ENCODE results near the gene WNT5B.

WNT5B gene

DNA sequence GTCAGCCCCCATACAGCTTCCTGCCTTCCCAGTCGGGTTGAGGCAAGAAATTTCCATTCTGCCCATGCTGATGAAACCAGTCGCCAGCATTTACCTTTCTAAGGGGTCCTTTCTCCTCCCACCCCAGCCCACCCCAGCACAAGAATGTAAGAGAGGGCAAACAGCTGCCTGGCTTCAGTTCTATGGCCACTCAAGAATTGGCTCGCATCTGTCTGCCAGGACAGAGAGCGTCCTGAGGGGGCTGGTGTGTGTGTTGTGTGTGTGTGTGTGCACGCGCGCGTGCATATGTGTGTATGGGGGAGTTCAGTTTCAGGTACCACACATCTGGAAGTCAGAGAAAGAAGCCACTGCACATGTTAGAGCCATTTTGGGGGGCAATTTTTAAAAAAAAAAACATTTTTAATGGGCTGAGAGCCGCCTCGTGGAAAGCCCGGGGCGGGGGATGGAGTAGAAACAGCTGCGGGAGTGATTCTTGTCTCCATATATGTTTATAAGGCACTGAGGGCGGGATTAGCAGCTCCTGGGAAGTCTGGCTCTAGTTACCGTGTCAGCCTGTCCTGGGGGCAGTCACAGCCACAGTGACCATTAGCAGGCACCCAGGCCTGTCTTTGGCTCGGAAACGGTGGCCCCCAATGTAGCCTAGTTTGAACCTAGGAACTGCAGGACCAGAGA, at the start of gene WNT5B:
Gene WNT5B, plus strand, starts transcription at position 566 of the 672 bp plus-strand sequence. CDS start 2,124 bp downstream, outside the sequence.
- no peak for DNase-seq

DNA sequence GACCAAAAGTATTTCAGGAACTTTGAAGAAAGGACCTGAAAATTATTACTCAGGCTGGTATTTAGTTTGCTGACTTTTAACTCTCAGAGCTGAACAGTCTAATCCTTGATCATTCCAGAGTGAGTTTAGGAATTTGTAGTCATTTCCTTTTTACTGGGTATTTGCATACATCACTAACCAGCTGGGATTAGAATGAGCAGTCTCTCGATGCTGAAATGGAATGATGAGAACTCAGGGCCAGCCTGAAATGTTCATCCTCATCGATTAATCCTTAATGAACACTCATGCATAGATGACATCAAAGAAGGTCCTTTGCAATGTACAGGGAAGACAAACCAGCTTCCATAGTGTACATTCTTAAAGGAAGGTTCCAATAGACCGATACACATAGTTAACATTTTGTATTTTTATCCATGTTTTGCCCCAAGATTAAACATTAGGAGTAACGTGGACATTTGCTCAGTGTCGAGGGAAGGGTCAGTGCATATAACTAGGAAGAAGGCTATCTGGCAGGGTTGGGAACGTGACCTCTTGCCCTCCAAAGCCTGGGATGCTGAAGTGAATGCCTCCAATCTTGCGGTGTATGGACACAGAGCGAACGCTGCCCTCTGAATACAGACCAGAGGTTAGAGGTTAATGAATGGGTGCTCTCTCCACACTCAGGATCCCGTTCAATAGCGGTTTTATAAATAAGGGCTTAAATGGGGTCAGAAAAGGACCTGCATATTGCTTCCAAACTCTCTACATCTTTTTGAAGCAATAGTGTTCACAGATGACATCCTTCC, 49.2 kb upstream of the WNT5B start:
- no peak for DNase-seq

DNA sequence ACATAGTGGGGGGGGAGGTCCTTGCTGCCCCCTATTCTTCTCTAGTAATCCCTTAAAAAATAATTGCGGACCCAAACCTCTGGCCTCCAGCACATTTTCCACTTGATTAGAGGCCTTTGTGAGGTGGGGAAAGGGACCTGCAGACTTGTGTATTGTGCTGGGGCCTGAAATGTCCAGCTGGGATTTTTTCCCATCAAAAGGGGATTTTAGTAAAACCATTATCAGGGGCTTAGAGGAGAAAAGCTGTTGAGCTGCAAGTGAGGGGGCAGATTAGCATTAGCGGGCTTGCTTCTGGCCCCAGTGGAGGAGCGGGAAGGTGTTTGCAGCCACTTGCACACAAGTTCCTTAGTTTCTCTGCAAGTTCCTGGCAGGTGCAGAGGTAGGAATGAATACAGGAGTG, 48.5 kb upstream of the WNT5B start:
- DNase-seq = no peak

DNA sequence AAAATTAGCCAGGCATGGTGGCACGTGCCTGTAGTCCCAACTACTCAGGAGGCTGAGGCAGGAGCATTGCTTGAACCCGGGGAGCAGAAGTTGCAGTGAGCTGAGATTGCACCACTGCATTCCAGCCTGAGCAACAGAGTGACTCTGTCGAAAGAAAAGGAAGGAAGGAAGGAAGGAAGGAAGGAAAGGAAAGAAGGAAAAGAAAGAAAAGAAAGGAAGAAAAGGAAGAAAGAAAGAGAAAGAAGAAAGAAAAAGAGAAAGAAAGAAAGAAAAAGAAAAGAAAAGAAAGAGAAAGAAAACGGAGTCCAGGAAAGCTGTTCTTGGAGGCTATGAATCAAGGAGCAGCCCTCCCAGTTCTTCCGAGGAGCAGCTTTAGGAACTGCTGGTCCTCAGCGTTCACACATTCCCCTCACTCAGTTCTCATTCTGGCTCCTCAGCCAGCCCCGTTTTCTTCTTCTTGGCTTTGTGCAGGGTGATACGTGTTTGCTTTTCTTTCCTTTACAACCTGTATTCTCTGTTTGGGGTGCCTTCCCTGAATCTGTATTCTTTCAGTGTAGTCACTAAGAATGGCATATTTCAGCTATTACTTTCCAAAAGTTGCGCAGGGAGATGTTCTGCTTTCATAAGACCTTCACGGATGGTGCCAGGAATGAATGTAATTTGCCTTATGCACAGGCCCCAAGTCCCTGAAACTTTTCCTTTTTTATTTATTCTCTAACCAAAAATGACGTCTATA, 46.9 kb upstream of the WNT5B start:
- DNase-seq = no peak

DNA sequence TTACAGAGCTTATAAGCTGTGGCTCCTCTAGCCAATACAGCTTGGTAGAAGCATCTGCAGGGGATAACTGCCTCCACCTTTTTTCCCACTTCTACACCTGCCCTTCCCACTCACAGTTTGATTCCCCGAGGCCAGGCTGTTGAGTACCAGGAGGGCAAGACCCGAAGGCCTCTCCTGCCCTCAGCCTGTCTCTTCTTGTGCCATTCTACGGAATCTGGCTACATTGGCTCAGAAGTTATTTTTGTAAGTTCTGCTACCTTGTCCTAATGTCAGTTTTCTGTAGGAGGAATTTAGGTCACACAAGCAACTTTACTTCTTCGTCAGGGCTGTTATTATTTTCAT, 46.4 kb upstream of the WNT5B start:
- no peak for DNase-seq

DNA sequence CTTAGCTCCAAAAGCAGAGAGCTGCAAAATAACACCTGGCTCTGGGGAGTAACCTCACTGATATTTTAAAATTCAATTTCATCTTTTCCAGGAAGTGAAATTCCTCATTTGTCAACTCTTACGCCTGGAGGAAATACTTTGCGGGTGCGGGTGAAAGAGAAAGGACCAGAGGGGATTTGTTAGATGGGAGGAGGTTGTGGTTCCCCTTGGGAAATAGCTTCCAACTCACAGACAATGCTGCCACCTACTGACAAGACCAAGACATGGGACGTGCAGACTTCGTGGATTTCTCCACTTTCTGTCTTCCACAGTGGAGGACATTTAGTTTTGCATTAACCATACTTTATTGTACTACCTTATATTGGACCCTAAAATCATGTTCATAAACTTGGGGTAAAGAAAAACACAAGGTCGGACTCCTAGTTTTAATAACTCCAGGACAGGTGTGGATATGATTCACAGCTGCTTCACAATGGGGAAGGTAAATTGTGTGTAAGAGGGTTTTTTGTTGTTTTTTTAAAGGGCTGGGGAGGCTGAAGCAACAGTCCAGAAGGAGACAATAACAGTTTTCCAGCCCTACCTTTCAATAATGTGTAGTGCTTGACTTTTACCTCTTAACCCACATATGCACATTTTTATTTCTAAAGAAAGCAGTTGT, 45.5 kb upstream of the WNT5B start:
- DNase-seq = peak; percentile 53 to 88

DNA sequence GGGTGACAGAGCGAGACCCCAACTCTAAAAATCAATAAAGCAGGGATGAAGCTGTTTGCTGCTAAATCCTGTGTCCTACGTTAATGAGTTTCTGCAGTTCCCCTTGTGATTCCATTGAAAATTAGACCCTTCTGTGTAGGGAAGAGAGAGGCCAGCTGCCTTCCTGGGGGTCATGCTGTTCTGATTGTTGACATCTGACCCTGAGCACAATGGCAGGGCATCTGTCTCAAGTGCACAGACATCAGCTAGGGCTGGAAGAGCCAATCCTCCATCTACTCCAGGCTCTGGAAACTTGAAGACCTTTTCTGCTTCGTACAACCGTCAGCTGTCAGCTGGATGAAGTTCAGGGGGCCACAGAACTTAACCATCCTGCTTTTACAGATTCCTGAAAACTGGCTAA, 44.7 kb upstream of the WNT5B start:
- DNase-seq = no peak

DNA sequence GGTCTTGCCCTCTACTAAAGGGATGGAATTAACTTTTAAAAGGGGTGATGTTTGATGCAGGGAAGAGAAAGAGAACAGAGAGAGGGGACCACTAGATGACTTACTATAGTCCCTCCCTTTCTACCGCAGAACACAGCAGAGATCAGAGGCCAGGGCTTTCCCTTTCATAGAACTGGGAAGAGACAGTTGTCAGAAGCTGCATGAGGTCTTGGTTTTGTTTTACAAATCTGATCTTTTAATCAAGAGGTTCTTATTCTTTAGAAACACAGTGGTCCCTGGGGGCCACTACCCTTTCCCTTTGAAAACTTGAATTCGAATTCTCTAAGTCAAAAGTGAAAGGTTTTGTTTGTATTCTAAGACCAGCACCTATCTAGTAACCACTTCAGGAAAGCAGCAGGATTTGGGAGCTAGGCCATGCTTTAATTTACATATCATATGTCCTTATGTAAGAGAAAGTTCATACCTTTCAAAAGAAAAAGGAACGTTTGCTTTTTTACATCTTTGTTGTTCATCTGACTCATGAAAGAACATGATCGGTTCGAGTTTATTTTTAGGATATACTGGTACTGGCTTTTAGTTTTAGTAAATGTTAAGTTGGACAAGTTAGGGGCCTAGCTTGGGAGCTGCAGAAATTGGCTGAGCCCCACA, 41.0 kb upstream of the WNT5B start:
- DNase-seq = peak in 1 of 2 donors; percentile 27

DNA sequence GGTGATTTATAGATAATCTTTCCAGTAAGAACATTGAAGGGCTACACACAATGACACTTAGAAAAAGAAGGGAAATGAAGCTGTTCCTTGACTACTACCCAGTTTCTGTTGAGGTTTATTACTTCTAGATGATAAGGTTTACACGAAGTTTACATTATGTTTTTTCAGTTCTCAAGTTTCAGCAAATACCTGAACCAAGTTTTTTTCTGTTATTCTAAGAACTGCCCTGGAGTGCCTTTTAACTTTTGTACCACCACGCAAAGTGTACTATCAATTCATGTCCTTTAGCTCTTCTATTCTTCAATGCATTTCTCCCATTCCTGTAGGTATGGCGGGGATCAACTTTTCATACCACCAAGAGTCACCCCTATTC, 40.5 kb upstream of the WNT5B start:
- no peak for DNase-seq

DNA sequence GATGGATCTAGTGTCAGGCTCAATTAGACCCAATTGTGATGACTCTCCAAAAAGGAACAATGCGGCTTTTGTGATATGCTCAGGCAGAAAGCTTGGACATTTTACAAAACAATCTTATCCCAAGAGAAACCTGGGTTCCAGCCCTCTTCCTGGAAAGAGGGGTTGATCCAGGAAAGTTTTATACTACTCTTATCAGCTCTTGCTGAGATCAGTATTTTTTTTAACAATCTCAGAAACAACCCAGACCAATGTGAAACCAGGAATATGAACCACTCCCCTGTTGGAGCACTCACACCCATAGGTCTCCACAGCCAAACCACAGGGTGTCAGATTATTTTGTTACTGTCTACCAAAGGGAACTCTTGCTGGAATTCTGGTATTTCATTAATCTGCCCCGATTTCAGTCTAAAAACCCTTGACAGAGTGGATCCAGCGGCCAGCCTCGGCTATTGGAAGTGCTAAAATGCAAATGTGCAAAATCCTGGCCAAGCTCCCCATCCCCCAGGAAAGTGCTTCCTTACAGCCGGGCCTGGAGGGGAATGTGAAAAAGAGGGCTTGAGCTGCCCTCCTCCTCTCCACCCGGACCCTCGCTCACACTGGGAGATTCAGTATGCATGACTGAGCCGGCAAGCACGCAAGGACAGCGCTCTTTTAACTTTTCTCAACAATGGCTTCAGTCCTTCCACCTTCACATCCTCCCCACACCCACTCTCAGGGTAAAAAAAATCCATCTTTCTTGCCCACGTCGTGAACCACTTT, 38.6 kb upstream of the WNT5B start:
- DNase-seq = peak; percentile 39 to 69

DNA sequence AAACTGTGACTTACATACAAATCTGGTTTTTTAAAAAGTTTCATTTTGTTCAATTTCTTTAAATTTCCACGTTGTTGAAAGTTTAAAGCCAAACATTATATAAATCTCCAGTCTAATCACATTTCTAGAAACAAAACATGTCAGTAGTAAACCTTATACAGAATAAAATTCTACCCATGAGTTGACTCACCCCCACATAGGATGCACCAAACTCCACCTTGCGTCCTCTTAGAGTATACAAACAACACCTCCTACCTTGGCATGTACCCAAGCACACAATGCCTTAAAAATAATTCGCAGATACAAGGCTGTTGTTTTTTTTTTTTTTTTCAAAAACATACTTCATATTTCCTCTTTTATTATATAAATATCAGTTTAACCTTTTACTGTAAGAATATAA, 38.0 kb upstream of the WNT5B start:
- no peak for DNase-seq

DNA sequence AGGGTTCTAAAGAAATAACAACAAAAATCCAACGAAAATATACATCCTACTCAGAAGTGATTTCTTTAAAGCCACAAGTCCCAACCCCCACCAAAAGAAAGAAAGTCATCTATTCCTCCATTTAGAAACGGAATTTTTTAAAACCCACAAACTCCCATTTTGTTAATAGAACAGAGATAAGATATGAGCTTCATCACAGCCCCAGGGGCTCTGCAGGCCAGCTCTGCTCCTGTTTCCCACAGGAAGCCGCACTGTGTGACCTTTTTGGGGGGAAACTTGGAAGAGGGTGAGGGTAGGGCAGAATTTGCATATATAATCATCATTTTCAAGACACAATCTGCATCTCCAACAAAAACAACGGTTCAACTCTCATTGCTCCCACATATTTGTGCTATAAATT, 37.5 kb upstream of the WNT5B start:
- no peak for DNase-seq

DNA sequence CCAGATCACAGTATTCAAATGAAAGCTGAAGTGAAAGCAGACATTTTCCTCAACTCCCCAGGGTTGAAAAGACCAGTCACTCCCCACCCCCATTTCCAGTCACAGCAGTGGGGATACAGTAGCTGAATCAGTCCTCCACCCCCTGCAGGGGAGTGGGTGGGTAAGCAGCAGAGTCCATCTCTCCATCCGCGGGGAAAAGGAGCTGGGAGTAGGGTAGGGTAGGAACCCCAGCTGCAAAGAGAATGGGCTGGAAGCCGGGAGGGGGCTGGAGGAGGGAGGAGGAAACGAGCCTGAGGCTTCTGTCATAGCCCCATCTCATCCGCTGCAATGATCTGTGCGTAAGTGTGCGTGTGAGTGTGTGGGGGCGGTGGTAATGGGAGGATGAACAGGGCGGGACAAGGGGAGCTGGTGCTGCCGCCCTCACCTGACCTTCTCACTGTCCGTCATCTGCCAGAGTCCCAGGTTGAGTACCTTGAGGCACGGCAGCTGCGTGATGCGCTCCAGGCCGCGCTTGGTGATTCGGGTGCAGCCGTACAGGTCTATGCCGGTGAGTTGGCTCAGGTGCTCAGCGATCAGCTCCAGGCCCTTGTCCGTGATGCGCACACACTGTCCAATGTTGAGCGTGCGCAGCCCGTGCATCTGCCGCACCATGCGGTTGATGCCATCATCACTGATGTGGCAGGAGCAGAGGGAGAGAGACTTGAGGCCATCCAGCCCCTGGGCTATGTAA, 36.4 kb upstream of the WNT5B start:
- peak in 1 of 2 donors; percentile 27 for DNase-seq

DNA sequence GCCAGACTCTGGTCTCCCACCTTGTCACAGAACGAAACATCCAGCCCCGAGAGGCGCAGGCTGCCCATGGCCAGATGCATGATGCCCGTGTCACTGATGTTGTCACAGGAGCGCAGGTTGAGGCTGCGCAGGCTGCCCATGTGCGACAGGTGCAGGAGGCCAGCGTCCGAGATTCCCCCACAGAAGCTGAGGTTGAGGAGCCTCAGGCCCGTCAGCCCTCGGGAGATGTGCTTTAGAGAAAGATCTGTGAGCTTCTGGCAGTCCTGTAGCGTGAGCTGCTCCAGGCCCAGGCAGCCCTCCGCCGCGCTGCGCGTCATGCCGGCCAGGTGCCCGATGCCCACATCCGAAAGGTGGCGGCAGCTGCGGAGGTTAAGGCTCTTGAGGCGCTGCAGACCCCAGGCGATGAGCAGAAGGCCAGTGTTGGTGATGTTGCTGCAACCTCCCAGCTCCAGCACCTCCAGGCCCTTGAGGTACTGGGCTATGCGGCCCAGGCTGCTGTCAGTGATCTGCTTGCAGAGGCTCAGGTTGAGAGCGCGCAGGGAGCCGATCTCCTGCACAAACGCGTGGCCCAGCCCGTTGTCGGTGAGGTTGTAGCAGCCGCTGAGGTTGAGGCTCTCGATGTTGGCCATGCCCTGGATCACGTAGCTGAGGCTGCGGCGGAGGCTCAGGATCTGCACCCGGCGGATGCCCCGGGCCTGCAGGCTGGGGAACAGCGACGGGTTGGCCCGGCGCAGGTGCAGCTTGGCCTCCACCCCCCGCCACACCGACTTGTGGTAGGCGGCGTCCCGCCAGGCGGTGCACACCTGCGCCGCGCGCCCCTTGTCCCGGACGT, 35.6 kb upstream of the WNT5B start:
- DNase-seq = peak in 1 of 2 donors; percentile 45

DNA sequence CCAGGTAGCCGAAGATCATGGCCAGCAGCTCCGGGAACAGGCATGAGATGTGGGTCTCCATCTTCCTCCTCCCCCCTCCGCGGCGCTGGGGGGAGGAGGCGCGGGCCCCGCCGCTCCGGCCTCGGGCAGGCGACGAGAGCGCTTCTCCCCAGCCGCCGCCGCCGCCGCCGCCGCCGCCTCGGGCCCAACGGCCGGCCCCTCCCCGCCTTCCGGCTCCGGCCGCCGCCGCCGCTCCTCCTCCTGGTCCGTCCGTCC, 35.1 kb upstream of the WNT5B start:
- peak in 1 of 2 donors; percentile 53 for DNase-seq

DNA sequence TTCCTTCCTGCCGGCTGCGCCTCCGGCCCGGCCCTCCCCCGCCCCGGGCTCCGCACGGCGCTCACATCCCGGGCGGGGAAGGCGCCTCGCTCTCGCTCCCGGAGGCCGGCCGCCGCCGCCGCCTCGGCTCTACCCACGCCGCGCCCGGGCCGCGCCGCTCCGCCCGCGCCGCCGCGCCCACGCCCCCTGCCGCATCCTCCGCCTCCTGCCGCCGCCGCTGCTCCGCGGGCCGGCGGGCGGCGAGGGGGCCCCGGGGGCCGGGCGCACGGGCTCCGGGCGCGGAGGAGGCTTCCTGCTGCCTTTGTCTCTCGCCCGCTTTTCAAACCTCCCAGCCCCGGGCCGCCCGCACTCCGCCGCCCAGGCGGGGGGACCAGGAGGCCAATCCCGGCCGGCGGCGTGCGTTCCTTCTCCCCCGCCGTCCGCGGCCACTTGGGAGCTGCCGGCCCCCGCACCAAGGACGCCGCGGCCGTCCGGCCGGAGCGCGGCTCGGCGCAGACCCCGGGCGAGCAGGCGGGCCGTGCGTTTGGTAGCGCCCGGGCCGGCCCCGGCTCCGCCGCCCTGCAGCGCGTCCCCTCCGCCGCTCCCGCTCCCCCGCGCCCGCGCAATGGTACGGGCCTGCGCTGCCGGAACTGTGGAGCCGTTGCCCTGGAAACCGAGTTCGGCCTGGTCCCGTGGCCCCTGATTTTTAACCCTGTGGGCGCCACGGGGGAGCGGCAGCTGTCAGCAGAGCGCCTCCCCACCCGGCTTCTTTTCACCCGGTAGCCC, 34.6 kb upstream of the WNT5B start, which contains the start of gene FBXL14:
Gene FBXL14, minus strand, starts transcription at position 321 of the 765 bp plus-strand sequence. CDS start 515 bp downstream, outside the sequence.
- DNase-seq = peak; percentile 80 to 88

DNA sequence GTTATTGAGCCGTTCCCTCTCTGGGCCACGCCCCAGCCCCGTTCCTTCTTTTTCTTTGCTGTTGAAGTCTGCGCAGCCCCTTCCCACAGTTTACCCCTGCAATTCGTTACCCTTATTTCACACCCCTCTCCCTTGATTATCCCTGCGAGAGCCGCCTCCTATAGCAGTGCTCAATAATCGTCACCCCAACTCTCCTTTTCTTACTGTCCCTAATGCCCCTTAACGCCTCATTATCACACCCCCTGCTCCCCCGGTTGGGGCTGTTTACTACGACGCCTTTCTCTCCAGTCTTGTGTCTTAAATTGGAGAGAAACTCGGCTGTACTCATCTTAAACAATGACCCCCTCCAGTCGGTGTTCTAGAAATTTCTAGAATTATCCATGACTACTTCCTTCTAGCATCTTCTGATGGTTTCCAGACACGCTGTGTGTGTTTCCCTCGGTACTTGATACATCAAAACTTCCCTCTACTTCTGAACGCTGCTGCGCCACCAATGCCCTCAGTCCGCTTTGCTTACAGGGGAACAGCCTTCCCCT, 33.9 kb upstream of the WNT5B start:
- DNase-seq = peak in 1 of 2 donors; percentile 59

DNA sequence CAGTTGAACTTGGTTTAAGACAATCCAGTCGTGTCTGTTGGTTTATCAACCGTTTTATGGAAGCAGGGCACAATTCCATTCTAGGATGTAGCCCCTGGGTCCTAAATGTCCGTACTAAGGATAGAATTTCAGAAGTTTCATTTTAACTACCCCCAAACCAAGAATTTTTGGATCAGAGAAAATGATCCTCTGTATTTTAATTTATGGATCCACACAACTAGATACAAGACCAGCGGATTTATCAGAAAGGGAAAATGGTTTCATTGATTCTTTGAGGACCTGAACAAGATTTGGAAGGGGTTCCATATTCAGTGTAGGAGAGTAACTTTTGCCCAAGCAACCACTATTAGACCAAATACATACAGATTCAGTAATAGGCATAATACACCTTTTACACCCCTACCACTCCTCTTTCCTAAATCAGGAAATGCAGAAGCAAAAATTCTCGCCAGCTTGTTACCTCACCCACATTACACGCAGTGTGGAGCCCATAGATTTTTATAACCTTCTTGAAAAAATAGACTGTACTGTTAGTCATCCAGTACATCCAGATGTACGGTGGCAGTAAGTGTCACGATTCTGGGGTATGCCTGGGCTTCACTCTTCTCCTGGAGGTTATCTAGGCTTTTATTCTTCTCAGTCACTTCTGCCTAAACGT, 33.2 kb upstream of the WNT5B start:
- DNase-seq = no peak

DNA sequence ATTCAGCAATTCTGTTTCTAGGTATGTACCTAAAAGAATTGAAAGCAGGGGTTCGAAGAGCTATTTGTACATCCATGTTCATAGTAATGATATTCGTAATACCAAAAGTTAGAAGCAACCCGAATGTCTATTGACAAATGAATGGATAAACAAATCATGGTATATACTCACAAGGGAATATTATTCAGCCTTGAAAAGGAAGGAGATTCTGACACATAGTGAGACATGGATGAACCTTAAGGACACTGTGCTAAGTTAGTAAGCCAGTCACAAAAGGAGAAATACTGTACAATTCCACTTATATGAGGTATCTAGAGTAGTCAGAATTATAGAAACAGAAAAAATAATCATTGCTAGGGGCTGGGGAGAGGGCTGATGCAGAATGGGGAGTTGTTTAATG, 30.3 kb upstream of the WNT5B start:
- DNase-seq = no peak
